ENCODE measurements around the gene CBFA2T3.

Gene CBFA2T3

DNA sequence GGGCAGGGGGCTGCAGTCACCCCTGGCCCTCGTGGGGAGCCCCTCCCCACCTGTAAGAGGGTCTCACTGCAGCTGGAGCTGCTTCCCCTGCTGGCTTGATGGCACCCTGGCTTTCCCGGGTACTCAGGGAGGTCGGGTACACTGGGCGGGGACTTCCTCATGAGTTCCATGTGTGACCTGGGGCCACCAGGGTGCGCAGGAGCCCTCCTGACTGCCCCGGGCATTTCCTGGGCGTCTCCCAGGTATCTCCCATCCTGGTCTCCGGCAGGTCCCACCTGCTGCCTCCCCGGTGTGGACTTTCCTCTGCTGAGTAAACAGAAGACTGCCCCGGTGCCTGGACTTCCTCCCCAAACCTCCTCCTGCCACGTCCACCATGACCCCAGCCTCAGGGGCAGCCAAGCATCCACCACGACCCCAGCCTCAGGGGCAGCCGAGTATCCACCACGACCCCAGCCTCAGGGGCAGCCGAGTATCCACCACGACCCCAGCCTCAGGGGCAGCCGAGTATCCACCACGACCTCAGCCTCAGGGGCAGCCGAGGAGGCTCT, 40.9 kb downstream of the CBFA2T3 start:
- TF ChIP-seq SIN3A (IDR thresholded peaks at IDR 0.05; ENCODE audit: borderline replicate concordance, insufficient read depth, low read length): no peak
- TF ChIP-seq, protein P1, sequence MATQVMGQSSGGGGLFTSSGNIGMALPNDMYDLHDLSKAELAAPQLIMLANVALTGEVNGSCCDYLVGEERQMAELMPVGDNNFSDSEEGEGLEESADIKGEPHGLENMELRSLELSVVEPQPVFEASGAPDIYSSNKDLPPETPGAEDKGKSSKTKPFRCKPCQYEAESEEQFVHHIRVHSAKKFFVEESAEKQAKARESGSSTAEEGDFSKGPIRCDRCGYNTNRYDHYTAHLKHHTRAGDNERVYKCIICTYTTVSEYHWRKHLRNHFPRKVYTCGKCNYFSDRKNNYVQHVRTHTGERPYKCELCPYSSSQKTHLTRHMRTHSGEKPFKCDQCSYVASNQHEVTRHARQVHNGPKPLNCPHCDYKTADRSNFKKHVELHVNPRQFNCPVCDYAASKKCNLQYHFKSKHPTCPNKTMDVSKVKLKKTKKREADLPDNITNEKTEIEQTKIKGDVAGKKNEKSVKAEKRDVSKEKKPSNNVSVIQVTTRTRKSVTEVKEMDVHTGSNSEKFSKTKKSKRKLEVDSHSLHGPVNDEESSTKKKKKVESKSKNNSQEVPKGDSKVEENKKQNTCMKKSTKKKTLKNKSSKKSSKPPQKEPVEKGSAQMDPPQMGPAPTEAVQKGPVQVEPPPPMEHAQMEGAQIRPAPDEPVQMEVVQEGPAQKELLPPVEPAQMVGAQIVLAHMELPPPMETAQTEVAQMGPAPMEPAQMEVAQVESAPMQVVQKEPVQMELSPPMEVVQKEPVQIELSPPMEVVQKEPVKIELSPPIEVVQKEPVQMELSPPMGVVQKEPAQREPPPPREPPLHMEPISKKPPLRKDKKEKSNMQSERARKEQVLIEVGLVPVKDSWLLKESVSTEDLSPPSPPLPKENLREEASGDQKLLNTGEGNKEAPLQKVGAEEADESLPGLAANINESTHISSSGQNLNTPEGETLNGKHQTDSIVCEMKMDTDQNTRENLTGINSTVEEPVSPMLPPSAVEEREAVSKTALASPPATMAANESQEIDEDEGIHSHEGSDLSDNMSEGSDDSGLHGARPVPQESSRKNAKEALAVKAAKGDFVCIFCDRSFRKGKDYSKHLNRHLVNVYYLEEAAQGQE (IDR thresholded peaks at IDR 0.05; ENCODE audit: insufficient read depth in 1 of 2, low read depth in 2 of 2, low read length in 2 of 2): no peak
- TF ChIP-seq FOXP2 (optimal IDR thresholded peaks at IDR 0.05; ENCODE audit: borderline replicate concordance, extremely low read depth, extremely low read length, insufficient read depth): no peak
- TF ChIP-seq TAF1 (IDR thresholded peaks at IDR 0.05; ENCODE audit: borderline replicate concordance, insufficient read depth, low read length): no peak
- TF ChIP-seq POLR2AphosphoS5 (IDR thresholded peaks at IDR 0.05; ENCODE audit: low read depth, low read length): no peak

DNA sequence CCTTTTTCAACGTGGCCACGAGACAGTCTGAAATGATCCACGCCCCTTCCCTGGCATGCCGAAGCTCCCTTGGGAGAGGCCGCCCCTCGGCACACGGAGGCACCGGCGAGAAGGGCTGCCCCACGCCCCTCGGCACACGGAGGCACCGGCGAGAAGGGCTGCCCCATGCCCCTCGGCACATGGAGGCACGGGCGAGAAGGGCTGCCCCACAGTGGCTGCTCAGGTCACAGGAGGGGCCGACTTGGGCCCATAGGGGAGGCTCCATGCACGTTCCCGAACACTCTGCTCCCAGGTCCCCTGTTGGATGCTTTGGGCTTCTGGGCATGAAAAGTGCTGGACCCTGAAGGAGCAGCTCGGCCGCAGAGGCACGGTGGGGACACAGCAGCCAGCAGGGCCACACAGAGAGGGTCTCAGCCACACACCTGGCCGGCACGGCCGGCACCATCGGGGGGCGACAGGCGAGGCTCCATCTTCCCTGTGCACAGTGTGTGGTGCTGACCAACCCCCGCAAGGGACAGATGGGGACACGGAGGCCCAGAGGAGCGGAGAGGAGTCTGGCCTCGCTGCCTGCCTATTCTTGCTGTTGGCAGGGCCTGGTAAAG, 42.8 kb downstream of the CBFA2T3 start:
- TF ChIP-seq POLR2AphosphoS5 (IDR thresholded peaks at IDR 0.05; ENCODE audit: low read depth, low read length) (no peak), TAF1 (IDR thresholded peaks at IDR 0.05; ENCODE audit: borderline replicate concordance, insufficient read depth, low read length) (no peak), SIN3A (IDR thresholded peaks at IDR 0.05; ENCODE audit: borderline replicate concordance, insufficient read depth, low read length) (no peak), FOXP2 (optimal IDR thresholded peaks at IDR 0.05; ENCODE audit: borderline replicate concordance, extremely low read depth, extremely low read length, insufficient read depth) (no peak)
- TF ChIP-seq, protein P1 (IDR thresholded peaks at IDR 0.05; ENCODE audit: insufficient read depth in 1 of 2, low read depth in 2 of 2, low read length in 2 of 2): no peak

DNA sequence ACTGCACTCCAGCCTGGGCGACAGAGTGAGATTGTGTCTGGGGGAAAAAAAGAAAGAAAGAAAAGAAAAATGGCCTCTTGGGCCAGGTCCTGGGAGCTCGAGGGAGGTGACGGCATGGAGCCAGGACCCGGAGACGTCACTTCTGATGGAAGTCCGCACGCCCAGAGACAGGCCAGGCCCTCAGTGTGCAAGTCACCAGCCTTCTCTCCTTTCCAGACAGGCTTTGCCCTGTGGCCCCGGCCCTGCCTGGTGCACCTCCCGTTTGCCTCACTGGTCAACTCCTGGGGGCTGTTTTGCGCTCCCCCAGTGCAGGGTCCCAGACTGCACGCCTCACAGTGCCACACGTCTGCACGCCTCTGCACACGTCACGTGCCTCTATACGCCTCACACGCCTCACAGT, 44.1 kb downstream of the CBFA2T3 start:
- TF ChIP-seq POLR2AphosphoS5 (IDR thresholded peaks at IDR 0.05; ENCODE audit: low read depth, low read length): no peak
- TF ChIP-seq TAF1 (IDR thresholded peaks at IDR 0.05; ENCODE audit: borderline replicate concordance, insufficient read depth, low read length): no peak
- TF ChIP-seq FOXP2 (optimal IDR thresholded peaks at IDR 0.05; ENCODE audit: borderline replicate concordance, extremely low read depth, extremely low read length, insufficient read depth): no peak
- TF ChIP-seq SIN3A (IDR thresholded peaks at IDR 0.05; ENCODE audit: borderline replicate concordance, insufficient read depth, low read length): no peak
- TF ChIP-seq, protein P1 (IDR thresholded peaks at IDR 0.05; ENCODE audit: insufficient read depth in 1 of 2, low read depth in 2 of 2, low read length in 2 of 2): no peak

DNA sequence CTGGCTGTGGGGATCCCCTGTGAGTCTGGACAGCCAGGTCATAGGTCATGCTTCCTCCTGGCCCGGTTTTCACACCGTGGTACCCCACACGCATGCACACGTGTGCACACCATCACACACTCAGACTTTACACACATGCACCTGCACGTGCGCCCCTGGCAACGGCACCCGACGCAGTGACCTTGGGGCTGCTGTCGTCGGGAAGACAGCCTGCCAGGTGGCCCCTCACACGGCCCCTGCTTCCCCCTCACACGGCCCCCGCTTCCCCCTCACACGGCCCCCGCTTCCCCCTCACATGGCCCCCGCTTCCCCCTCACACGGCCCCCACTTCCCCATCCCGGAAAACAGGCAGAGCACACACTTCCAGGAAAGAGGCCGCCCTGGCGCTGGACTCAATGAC, 45.1 kb downstream of the CBFA2T3 start:
- TF ChIP-seq TAF1 (IDR thresholded peaks at IDR 0.05; ENCODE audit: borderline replicate concordance, insufficient read depth, low read length): no peak
- no peak for TF ChIP-seq FOXP2 (optimal IDR thresholded peaks at IDR 0.05; ENCODE audit: borderline replicate concordance, extremely low read depth, extremely low read length, insufficient read depth)
- no peak for TF ChIP-seq SIN3A (IDR thresholded peaks at IDR 0.05; ENCODE audit: borderline replicate concordance, insufficient read depth, low read length)
- TF ChIP-seq, protein P1 (IDR thresholded peaks at IDR 0.05; ENCODE audit: insufficient read depth in 1 of 2, low read depth in 2 of 2, low read length in 2 of 2): no peak
- no peak for TF ChIP-seq POLR2AphosphoS5 (IDR thresholded peaks at IDR 0.05; ENCODE audit: low read depth, low read length)
